DOHH2 (cell line): Measurements from ENCODE around the gene CTNNA2.

Experiments
- H3F3A ChIP-seq: fragments of 200-600 bp; sonication (generic), shearing (Covaris generic); 2 replicates; pipeline ENCODE4 v1.6.0; 2016; ENCODE audit warnings: antibody characterized with exemption, mild to moderate bottlenecking; ENCODE audit not compliant: control insufficient read depth, insufficient read depth
- H3K27ac ChIP-seq: fragments of 200-600 bp; sonication (generic); 2 replicates; pipeline ENCODE4 v1.5.1; 2014; ENCODE audit warnings: low read depth, mild to moderate bottlenecking, low read length, moderate library complexity
- H3K27me3 ChIP-seq: fragments of 200-600 bp; sonication (generic); 2 replicates; pipeline ENCODE4 v1.6.1; 2014; ENCODE audit warnings: mild to moderate bottlenecking, low read length, mixed read lengths; ENCODE audit not compliant: control insufficient read depth
- H3K36me3 ChIP-seq: fragments of 200-600 bp; sonication (generic); 2 replicates; pipeline ENCODE4 v1.6.1; 2014; ENCODE audit warnings: mild to moderate bottlenecking, low read length, moderate library complexity, mixed read lengths; ENCODE audit not compliant: control insufficient read depth
- H3K4me1 ChIP-seq: fragments of 200-600 bp; sonication (generic); 2 replicates; pipeline ENCODE4 v1.6.1; 2014; ENCODE audit warnings: mild to moderate bottlenecking, low read length, mixed read lengths; ENCODE audit not compliant: control insufficient read depth
- H3K4me2 ChIP-seq: fragments of 200-600 bp; sonication (generic); 2 replicates; pipeline ENCODE4 v1.6.0; 2014; ENCODE audit warnings: mild to moderate bottlenecking, low read length, moderate library complexity
- H3K4me3 ChIP-seq: fragments of 200-600 bp; sonication (generic); 2 replicates; pipeline ENCODE4 v1.5.1; 2014; ENCODE audit warnings: mild to moderate bottlenecking, low read length, mixed read lengths
- H3K79me2 ChIP-seq: fragments of 200-600 bp; sonication (generic); 2 replicates; pipeline ENCODE4 v1.6.1; 2014; ENCODE audit warnings: mild to moderate bottlenecking, low read length, mixed read lengths; ENCODE audit not compliant: control insufficient read depth
- H3K9me2 ChIP-seq: fragments of 200-600 bp; sonication (generic); replicated peaks from 2 replicates; pipeline ENCODE4 v1.6.1; 2014; ENCODE audit warnings: mild to moderate bottlenecking, low read length, mixed read lengths; ENCODE audit not compliant: control insufficient read depth
- H3K9me3 ChIP-seq: fragments of 200-600 bp; sonication (generic); 2 replicates; pipeline ENCODE4 v1.6.1; 2014; ENCODE audit warnings: antibody characterized with exemption, low read length, mixed read lengths; ENCODE audit not compliant: control insufficient read depth, insufficient read depth
- H4K20me1 ChIP-seq: fragments of 200-600 bp; sonication (generic); 2 replicates; pipeline ENCODE4 v1.6.0; 2014; ENCODE audit warnings: low read depth, mild to moderate bottlenecking, antibody characterized with exemption, low read length, moderate library complexity; ENCODE audit not compliant: control insufficient read depth, insufficient read depth
- EZH2phosphoT487 ChIP-seq: fragments of 200-600 bp; sonication (generic); IDR thresholded peaks from 2 replicates; pipeline ENCODE4 v1.6.1; 2017; ENCODE audit warnings: borderline replicate concordance, mild to moderate bottlenecking, antibody characterized with exemption, low read length, moderate library complexity, mixed read lengths
- TF ChIP-seq, protein P1 (sequence below): fragments of 200-600 bp; sonication (generic); IDR thresholded peaks from one replicate; pipeline ENCODE4 v1.5.1; 2014; ENCODE audit warnings: antibody characterized with exemption, mild to moderate bottlenecking, low read depth, low read length; ENCODE audit not compliant: poor library complexity, severe bottlenecking

CTNNA2 gene

DNA sequence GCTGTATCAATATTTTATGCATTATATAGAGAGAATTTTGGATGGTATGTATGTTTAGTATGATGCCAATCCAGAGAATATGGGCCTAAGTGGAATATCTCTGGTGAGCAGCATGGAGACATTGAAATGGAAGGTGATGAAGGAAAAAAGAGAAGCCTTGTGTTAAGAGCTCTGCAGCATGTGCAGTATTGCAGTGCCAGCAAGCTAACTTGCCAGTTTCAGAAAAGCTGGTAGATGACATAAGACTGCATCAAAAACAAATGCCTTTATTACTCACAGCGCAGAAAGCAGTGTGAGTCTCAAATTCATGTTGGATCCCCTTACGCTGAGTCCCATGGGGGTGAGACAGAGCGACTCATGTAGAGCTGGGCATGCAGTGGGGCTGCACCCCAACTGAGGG, 280.2 kb downstream of the CTNNA2 start:
- H3K79me2 ChIP-seq: no peaks in the 10 kb centered on the region
- H3K4me3 ChIP-seq: no peak overlapping the region
- H3K9me2 ChIP-seq: no peaks in the 10 kb centered on the region
- no peaks in the 10 kb centered on the region for H3K36me3 ChIP-seq
- H3K27ac ChIP-seq: no peak overlapping the region
- no peaks in the 10 kb centered on the region for H4K20me1 ChIP-seq
- no peaks in the 10 kb centered on the region for H3K9me3 ChIP-seq
- no peaks in the 10 kb centered on the region for H3K27me3 ChIP-seq
- H3K4me2 ChIP-seq: no peak overlapping the region
- no peaks in the 10 kb centered on the region for H3K4me1 ChIP-seq
- H3F3A ChIP-seq: no peaks in the 10 kb centered on the region
- TF ChIP-seq EZH2phosphoT487: no peak
- TF ChIP-seq, protein P1, sequence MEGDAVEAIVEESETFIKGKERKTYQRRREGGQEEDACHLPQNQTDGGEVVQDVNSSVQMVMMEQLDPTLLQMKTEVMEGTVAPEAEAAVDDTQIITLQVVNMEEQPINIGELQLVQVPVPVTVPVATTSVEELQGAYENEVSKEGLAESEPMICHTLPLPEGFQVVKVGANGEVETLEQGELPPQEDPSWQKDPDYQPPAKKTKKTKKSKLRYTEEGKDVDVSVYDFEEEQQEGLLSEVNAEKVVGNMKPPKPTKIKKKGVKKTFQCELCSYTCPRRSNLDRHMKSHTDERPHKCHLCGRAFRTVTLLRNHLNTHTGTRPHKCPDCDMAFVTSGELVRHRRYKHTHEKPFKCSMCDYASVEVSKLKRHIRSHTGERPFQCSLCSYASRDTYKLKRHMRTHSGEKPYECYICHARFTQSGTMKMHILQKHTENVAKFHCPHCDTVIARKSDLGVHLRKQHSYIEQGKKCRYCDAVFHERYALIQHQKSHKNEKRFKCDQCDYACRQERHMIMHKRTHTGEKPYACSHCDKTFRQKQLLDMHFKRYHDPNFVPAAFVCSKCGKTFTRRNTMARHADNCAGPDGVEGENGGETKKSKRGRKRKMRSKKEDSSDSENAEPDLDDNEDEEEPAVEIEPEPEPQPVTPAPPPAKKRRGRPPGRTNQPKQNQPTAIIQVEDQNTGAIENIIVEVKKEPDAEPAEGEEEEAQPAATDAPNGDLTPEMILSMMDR: no peak

DNA sequence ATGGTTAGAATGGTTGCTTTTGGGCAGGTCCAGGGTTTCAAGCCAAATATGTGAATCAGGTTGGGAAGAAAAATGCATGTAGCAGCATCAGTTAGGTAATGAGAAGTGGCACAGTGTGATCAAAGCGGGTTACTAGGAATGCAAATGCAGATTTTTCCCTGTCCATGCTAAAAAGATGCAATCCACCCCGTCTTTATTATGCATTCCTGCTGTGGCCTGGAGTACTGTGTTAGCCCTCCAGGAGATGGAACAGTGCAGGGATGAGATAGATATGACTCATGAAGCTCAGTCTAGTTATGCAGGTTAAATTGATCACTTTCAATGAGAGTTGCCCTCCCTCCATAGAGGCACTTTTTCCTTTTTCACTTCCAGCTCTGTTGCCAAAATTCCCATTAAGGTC, 283.8 kb downstream of the CTNNA2 start:
- H3K9me3 ChIP-seq: no peaks in the 10 kb centered on the region

DNA sequence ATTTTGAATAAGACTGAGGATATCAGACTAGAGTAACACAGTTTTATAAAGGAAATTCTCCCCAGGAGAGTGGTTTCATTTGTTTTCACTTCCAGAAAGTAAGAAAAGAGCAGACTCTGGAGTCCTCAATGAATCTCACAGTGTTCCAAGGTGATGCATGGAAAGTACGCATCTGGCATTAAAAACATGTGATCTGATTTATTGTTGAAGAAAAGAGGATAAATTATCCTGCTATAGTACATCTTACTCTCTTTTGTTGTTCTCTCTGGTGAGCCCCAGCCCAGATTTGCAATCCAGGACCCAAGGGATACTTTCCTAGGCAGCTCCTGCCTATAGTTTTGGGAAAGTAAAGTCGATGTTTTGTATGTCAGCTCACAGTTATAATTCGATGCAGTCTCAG, 285.9 kb downstream of the CTNNA2 start:
- Histone ChIP-seq H3K36me3 (no peaks in the 10 kb centered on the region), H4K20me1 (no peaks in the 10 kb centered on the region), H3K9me2 (no peaks in the 10 kb centered on the region), H3K27ac (no peak overlapping the region), H3F3A (no peaks in the 10 kb centered on the region), H3K27me3 (no peaks in the 10 kb centered on the region), H3K4me1 (no peaks in the 10 kb centered on the region), H3K4me2 (no peak overlapping the region), H3K4me3 (no peak overlapping the region), H3K79me2 (no peaks in the 10 kb centered on the region), H3K9me3 (no peaks in the 10 kb centered on the region)
- TF ChIP-seq, protein P1: no peak
- no peak for TF ChIP-seq EZH2phosphoT487

More for the DNA sequence above, 283.8 kb downstream of the CTNNA2 start:
- Histone ChIP-seq H3K4me3 (no peak overlapping the region), H3K27ac (no peak overlapping the region), H3K27me3 (no peaks in the 10 kb centered on the region), H3K9me2 (no peaks in the 10 kb centered on the region), H3K36me3 (no peaks in the 10 kb centered on the region), H3K4me1 (no peaks in the 10 kb centered on the region), H3K4me2 (no peak overlapping the region), H4K20me1 (no peaks in the 10 kb centered on the region), H3F3A (no peaks in the 10 kb centered on the region), H3K79me2 (no peaks in the 10 kb centered on the region)
- TF ChIP-seq, protein P1: no peak
- TF ChIP-seq EZH2phosphoT487: no peak

DNA sequence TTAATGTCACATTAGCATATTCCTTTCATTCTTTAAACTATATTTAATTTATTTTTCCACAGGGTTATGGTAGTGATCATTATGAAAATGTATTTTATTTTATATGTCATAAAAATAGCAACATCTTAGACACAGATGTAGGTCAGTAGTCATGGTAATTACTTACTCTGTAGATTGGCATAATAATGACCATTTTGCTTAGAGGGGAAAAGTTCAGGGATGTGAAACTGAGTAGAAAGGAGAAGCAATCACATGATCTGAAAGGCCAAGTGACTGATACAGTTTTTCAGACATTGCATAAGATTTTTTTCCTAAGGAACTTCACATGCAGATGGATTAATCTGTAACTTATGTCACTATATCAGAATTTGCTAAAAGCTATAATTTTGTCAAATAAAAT, 286.9 kb downstream of the CTNNA2 start:
- Histone ChIP-seq H3K4me1 (no peaks in the 10 kb centered on the region), H3K4me2 (no peak overlapping the region), H3K27me3 (no peaks in the 10 kb centered on the region), H3K9me3 (no peaks in the 10 kb centered on the region), H3K79me2 (no peaks in the 10 kb centered on the region), H4K20me1 (no peaks in the 10 kb centered on the region), H3K36me3 (no peaks in the 10 kb centered on the region), H3K9me2 (no peaks in the 10 kb centered on the region), H3K27ac (no peak overlapping the region), H3F3A (no peaks in the 10 kb centered on the region), H3K4me3 (no peak overlapping the region)
- TF ChIP-seq, protein P1: no peak
- no peak for TF ChIP-seq EZH2phosphoT487
